Measurements from ENCODE around the gene MDGA2.

The MDGA2 gene

GRCh38 chr14:46885566-46885965 lies 789.8 kb downstream of the MDGA2 start:
- no peak for DNase-seq

- DNase-seq: no peak
These were observed 813.7 kb downstream of the MDGA2 start for GRCh38 chr14:46861753-46862152.

GRCh38 chr14:46840944-46841720 lies 834.3 kb downstream of the MDGA2 start:
- no peak for DNase-seq

GRCh38 chr14:46820291-46820690 lies 855.1 kb downstream of the MDGA2 start:
- no peak for DNase-seq

GRCh38 chr14:46819117-46819516 lies 856.3 kb downstream of the MDGA2 start:
- DNase-seq: no peak

- no peak for DNase-seq
These were observed 857.3 kb downstream of the MDGA2 start for GRCh38 chr14:46818147-46818546.

- DNase-seq: no peak
These were observed 882.3 kb downstream of the MDGA2 start for GRCh38 chr14:46793144-46793543.

Data from GDM1 (cell line).